BJ (cell line): ENCODE measurements around the gene NEFH. TPM values are rescaled to one million over a fixed set of nuclear protein-coding genes. Genes with fewer than 3 reads are reported as not detected.

ENCODE experiments used
- CTCF ChIA-PET: fragments of 350-600 bp; formaldehyde crosslinking; extraction: SDS; loops from one replicate; lab custom pipeline; 2021; ENCODE audit warnings: antibody characterized with exemption, inconsistent platforms; lab: Yijun Ruan, JAX
- POLR2A ChIA-PET: fragments of 300-600 bp; sonication (Branson Sonifier 250); formaldehyde crosslinking; extraction: SDS; loops from one replicate; lab custom pipeline; 2021; ENCODE audit warnings: antibody characterized with exemption; lab: Charles Lee
- DNase-seq: peaks from one replicate; pipeline ENCODE4 v3.0.0-alpha.2; 2011; ENCODE audit warnings: low read depth
- H3K27me3 ChIP-seq: 2 replicates; pipeline ENCODE4 v1.6.0; 2011; ENCODE audit warnings: low read length; ENCODE audit not compliant: control insufficient read depth, insufficient read depth
- H3K36me3 ChIP-seq: 2 replicates; pipeline ENCODE4 v1.5.1; 2011; ENCODE audit warnings: low read length; ENCODE audit not compliant: control insufficient read depth, insufficient read depth
- H3K4me3 ChIP-seq: 2 replicates; pipeline ENCODE4 v1.5.1; 2011; ENCODE audit warnings: low read depth, mild to moderate bottlenecking, control low read depth, low read length
- CTCF ChIP-seq: IDR thresholded peaks from 2 replicates; pipeline ENCODE4 v1.5.1; 2011; ENCODE audit warnings: low read depth, mild to moderate bottlenecking, control low read depth, inconsistent platforms, low read length, moderate library complexity; ENCODE audit not compliant: insufficient read depth
- polyA plus RNA-seq: library from polyadenylated mRNA; depleted of rRNA; stranded (reverse); fragments of >200 nt; gene quantifications from 2 replicates; pipeline ENCODE4 v1.2.3, GENCODE V29; 2011; rRNA removed

The NEFH gene
- polyA plus RNA-seq, 1 experiment: 1.2 TPM

- TF ChIP-seq CTCF: no peak
- no peaks in the 10 kb centered on the region for H3K27me3 ChIP-seq
- ChIA-PET POLR2A (interaction anchor here (0.5 kb wide), 1 partner anchor 599 kb away, joined by 4 read pairs; no protein-coding TSS in a partner anchor), CTCF (no interaction called here)
- DNase-seq: no peak
- H3K36me3 ChIP-seq: peaks cover 37% of the 10 kb centered on the region
- H3K4me3 ChIP-seq: no peak overlapping the region
Observed at GRCh38 chr22:29528144-29528543, 48.1 kb downstream of the NEFH start.

- no peak overlapping the region for H3K4me3 ChIP-seq
- CTCF ChIA-PET: no interaction called here
- H3K36me3 ChIP-seq: peaks cover 22% of the 10 kb centered on the region
- H3K27me3 ChIP-seq: no peaks in the 10 kb centered on the region
- POLR2A ChIA-PET: interaction anchor here (0.6 kb wide), 1 partner anchor 79 kb away, joined by 4 read pairs; no protein-coding TSS in a partner anchor
- no peak for TF ChIP-seq CTCF
- DNase-seq: no peak
Observed at GRCh38 chr22:29530716-29531115, 50.7 kb downstream of the NEFH start.

- no peak for TF ChIP-seq CTCF
- DNase-seq: no peak
- Histone ChIP-seq H3K4me3 (no peak overlapping the region), H3K27me3 (no peaks in the 10 kb centered on the region), H3K36me3 (peaks cover 22% of the 10 kb centered on the region)
- ChIA-PET POLR2A (no interaction called here), CTCF (interaction anchor here (0.6 kb wide), 1 partner anchor 819 kb away, joined by 3 read pairs; no protein-coding TSS in a partner anchor)
Observed at GRCh38 chr22:29531419-29531818, 51.4 kb downstream of the NEFH start.

GRCh38 chr22:29536411-29536810 lies 56.4 kb downstream of the NEFH start:
- POLR2A ChIA-PET: no interaction called here
- no peak for DNase-seq
- TF ChIP-seq CTCF: no peak
- CTCF ChIA-PET: no interaction called here
- Histone ChIP-seq H3K36me3 (peaks cover 22% of the 10 kb centered on the region), H3K4me3 (no peak overlapping the region), H3K27me3 (no peaks in the 10 kb centered on the region)

GRCh38 chr22:29539105-29539504 lies 59.1 kb downstream of the NEFH start:
- no peak for DNase-seq
- Histone ChIP-seq H3K36me3 (peaks cover 22% of the 10 kb centered on the region), H3K4me3 (no peak overlapping the region), H3K27me3 (no peaks in the 10 kb centered on the region)
- ChIA-PET CTCF (interaction anchor here (1.3 kb wide), 1 partner anchor 15 kb away, joined by 4 read pairs; the partner anchor contains the start of gene THOC5), POLR2A (no interaction called here)
- no peak for TF ChIP-seq CTCF

Other genes starting within 250 kb of the NEFH start
- gene RHBDD3, start 212.2 kb upstream of the NEFH start, polyA plus RNA-seq: 9.1 and 15.6 TPM in 2 replicates
- gene EWSR1, start 211.9 kb upstream of the NEFH start, polyA plus RNA-seq: 134 and 206 TPM in 2 replicates
- 12.4 and 17.0 TPM in 2 replicates for gene GAS2L1, start 173.6 kb upstream of the NEFH start, polyA plus RNA-seq
- 0.16 TPM in 1 of 2 replicates, not detected in the other for gene RASL10A, start 164.5 kb upstream of the NEFH start, polyA plus RNA-seq
- gene AP1B1, start 91.6 kb upstream of the NEFH start, polyA plus RNA-seq: 40.1 and 75.0 TPM in 2 replicates
- not detected in 2 replicates for gene RFPL1, start 41.6 kb upstream of the NEFH start, polyA plus RNA-seq
- 89.1 and 119 TPM in 2 replicates for gene THOC5, start 73.5 kb downstream of the NEFH start, polyA plus RNA-seq
- 48.4 and 68.4 TPM in 2 replicates for gene NIPSNAP1, start 100.9 kb downstream of the NEFH start, polyA plus RNA-seq
- gene NF2, start 123.4 kb downstream of the NEFH start, polyA plus RNA-seq: 36.0 and 41.9 TPM in 2 replicates
- gene CABP7, start 239.8 kb downstream of the NEFH start, polyA plus RNA-seq: 0.02 TPM in 1 of 2 replicates, not detected in the other